Thyroid gland (tissue), 4 donors: ENCODE data around the gene DENND5B. TPM values are rescaled to one million over a fixed set of nuclear protein-coding genes. Genes with fewer than 3 reads are reported as not detected.

Experiments
- DNase-seq, 2 donors: peaks; one replicate each; pipeline ENCODE4 v3.0.0-alpha.2; 2019
- H3K27ac ChIP-seq, 3 donors: fragments of 200-600 bp; sonication (generic); 1 replicate in 2 of 3; 2 replicates in 1 of 3; pipeline ENCODE4 v1.5.1; 2016 to 2019; ENCODE audit warnings: mild to moderate bottlenecking in 1 of 3, moderate library complexity in 1 of 3
- H3K27me3 ChIP-seq: fragments of 200-600 bp; sonication (generic); one replicate; pipeline ENCODE4 v1.5.1; 2019
- H3K36me3 ChIP-seq, 2 donors: fragments of 200-600 bp; sonication (generic); one replicate each; pipeline ENCODE4 v1.5.1; 2016 to 2019
- H3K4me1 ChIP-seq, 2 donors: fragments of 200-600 bp; sonication (generic); one replicate each; pipeline ENCODE4 v1.5.1; 2017 to 2019
- H3K4me3 ChIP-seq, 3 donors: fragments of 200-600 bp; sonication (generic); replicated peaks in 1 of 3; 1 replicate in 2 of 3; 2 replicates in 1 of 3; pipeline ENCODE4 v1.5.1; 2016; ENCODE audit warnings: mild to moderate bottlenecking in 1 of 3
- H3K9me3 ChIP-seq: fragments of 200-600 bp; sonication (generic); one replicate; pipeline ENCODE4 v1.5.1; 2017
- POLR2A ChIP-seq, 2 donors: fragments of 450-650 bp; IDR thresholded peaks; one replicate each; pipeline ENCODE4 v1.6.1; 2017; ENCODE audit warnings: antibody characterized with exemption in 2 of 2, mild to moderate bottlenecking in 2 of 2, moderate library complexity in 1 of 2
- WGBS, 2 donors: methylation state at CpG; one replicate each; pipeline ENCODE4 v1.1.5; 2017; 5-methylcytosine and 5-hydroxymethylcytosine counted together
- intact Hi-C: fragments of 100-400 bp; cut with DNase I; formaldehyde crosslinking; loops from one replicate; pipeline ENCODE4 v1.15.1; 2023
- total RNA-seq, 4 donors: library from RNA; depleted of rRNA; stranded (reverse); fragments of >200 nt; gene quantifications; one replicate each; pipeline ENCODE4 v1.2.3, GENCODE V29; 2016
- TF ChIP-seq, protein P1 (sequence below), 6 experiments: fragments of 200-600 bp in 3 of 6; fragments of 450-650 bp in 3 of 6; sonication (generic) in 3 of 6; IDR thresholded peaks; one replicate each; pipeline ENCODE4 v1.5.1; 2016 to 2019; ENCODE audit warnings: antibody characterized with exemption in 6 of 6, mild to moderate bottlenecking in 2 of 6, inconsistent platforms in 1 of 6, moderate library complexity in 1 of 6

DENND5B gene
- total RNA-seq, 4 donors from 2014 or later, result 13.3 to 17.7 (median 16.2) TPM

- TF ChIP-seq POLR2A (IDR thresholded peaks at IDR 0.05), result no peak
- TF ChIP-seq, protein P1, sequence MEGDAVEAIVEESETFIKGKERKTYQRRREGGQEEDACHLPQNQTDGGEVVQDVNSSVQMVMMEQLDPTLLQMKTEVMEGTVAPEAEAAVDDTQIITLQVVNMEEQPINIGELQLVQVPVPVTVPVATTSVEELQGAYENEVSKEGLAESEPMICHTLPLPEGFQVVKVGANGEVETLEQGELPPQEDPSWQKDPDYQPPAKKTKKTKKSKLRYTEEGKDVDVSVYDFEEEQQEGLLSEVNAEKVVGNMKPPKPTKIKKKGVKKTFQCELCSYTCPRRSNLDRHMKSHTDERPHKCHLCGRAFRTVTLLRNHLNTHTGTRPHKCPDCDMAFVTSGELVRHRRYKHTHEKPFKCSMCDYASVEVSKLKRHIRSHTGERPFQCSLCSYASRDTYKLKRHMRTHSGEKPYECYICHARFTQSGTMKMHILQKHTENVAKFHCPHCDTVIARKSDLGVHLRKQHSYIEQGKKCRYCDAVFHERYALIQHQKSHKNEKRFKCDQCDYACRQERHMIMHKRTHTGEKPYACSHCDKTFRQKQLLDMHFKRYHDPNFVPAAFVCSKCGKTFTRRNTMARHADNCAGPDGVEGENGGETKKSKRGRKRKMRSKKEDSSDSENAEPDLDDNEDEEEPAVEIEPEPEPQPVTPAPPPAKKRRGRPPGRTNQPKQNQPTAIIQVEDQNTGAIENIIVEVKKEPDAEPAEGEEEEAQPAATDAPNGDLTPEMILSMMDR (IDR thresholded peaks at IDR 0.05), result no peak
- WGBS, 2 donors, result 77 to 80% methylated on average over 3 of the region's 3 CpGs
- intact Hi-C loops, result no loop called here
These were observed 22.4 kb downstream of the DENND5B start for GRCh38 chr12:31568498-31568897.

DNA sequence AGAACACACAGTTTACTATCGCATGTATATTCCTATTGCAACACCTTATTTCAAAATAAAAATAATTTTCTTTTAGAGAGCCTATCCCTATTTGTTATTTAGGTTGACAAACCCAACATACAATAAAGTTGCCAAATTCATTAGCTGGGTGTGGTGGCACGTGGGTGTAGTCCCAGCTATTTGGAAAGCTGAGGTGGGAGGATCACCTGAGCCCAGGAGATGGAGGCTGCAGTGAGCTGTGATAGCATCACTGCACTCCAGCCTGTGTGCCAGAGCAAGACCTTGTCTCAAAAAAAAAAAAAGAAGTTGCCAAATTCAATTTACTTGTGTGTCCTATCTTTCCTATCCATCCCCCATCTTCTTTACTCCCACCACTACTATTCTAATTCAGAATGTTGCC lies 23.9 kb downstream of the DENND5B start:
- no peaks in the 10 kb centered on the region for H3K36me3 ChIP-seq
- H3K4me3 ChIP-seq, result no peak overlapping the region
- DNase-seq, result no peak
- no peaks in the 10 kb centered on the region for H3K4me1 ChIP-seq
- no peaks in the 10 kb centered on the region for H3K9me3 ChIP-seq
- H3K27me3 ChIP-seq, result no peaks in the 10 kb centered on the region
- no peak overlapping the region for H3K27ac ChIP-seq
- intact Hi-C loops, result no loop called here
- TF ChIP-seq, protein P1 (IDR thresholded peaks at IDR 0.05), result no peak
- TF ChIP-seq POLR2A (IDR thresholded peaks at IDR 0.05), result no peak
- WGBS, 2 donors, result 91 to 94% methylated on average over 2 of the region's 2 CpGs

More at GRCh38 chr12:31568498-31568897, 22.4 kb downstream of the DENND5B start:
- no peak for DNase-seq
- Histone ChIP-seq H3K4me1 (no peaks in the 10 kb centered on the region), H3K36me3 (no peaks in the 10 kb centered on the region), H3K27ac (no peak overlapping the region), H3K4me3 (no peak overlapping the region), H3K27me3 (no peaks in the 10 kb centered on the region), H3K9me3 (no peaks in the 10 kb centered on the region)

DNA sequence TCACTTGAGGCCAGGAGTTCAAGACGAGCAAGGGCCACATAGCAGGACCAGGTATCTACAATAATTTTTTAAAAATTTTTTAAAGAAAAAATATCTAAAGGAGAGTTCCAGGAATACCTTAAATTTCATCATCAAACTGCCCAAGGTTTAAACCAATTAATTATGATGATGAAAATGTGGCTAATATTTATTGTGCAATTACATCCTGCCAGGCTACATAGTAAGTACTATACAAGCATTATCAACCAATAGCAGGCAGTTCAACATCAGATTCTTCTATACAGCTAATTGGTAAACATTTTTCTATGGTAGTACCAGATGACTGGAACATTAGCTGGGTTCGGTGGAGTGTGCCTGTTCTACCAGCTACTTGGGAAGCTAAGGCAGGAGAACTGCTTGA lies 24.4 kb downstream of the DENND5B start:
- no peak for DNase-seq
- no peaks in the 10 kb centered on the region for H3K9me3 ChIP-seq
- intact Hi-C loops, result no loop called here
- no peak overlapping the region for H3K27ac ChIP-seq
- H3K27me3 ChIP-seq, result no peaks in the 10 kb centered on the region
- H3K4me1 ChIP-seq, result no peaks in the 10 kb centered on the region
- WGBS, 2 donors, result 94 to 95% methylated on average over 2 of the region's 2 CpGs
- TF ChIP-seq POLR2A (IDR thresholded peaks at IDR 0.05), result no peak
- TF ChIP-seq, protein P1 (IDR thresholded peaks at IDR 0.05), result no peak
- H3K36me3 ChIP-seq, result no peaks in the 10 kb centered on the region
- H3K4me3 ChIP-seq, result no peak overlapping the region

DNA sequence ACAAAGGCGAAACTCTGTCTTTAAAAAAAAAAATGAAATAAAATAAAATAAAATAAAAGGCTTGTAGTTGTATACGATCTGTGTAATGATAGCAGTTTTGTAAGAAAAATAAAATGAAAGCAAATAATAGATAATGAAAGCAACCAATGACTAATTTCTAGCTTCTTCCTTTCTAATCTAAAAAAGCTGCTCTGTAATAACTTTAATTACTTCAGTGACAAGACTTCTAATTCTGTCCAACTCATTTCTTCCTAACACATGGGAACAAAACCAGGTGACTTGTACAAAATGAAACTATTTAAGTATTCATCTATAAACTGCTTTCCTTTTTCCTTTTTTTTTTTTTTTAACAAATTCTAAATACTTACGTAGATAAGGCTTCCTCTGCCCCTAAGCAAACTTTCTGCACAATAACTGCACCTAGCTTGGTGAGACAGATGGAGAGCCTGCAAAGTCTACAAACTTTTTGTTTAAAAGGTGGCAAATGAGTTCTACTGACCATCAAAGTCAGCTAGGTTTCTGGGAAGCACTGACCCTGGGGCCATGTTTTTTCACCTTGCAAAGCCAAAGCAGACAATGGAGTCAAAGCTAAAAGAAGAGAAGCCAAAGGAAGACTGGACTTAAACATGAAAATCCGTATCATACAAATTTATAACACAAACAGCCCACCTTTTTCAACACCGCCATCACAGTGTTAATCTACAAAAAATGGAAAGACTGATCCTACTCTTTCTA lies 28.2 kb downstream of the DENND5B start:
- Histone ChIP-seq H3K27me3 (no peaks in the 10 kb centered on the region), H3K4me1 (no peaks in the 10 kb centered on the region), H3K9me3 (no peaks in the 10 kb centered on the region), H3K27ac (no peak overlapping the region), H3K36me3 (no peaks in the 10 kb centered on the region), H3K4me3 (no peak overlapping the region)
- TF ChIP-seq, protein P1 (IDR thresholded peaks at IDR 0.05), result no peak
- TF ChIP-seq POLR2A (IDR thresholded peaks at IDR 0.05), result no peak
- DNase-seq, result no peak
- intact Hi-C loops, result no loop called here
- WGBS, 2 donors, result 90 to 94% methylated on average over 5 of the region's 5 CpGs

GRCh38 chr12:31560516-31560915 lies 30.4 kb downstream of the DENND5B start:
- Histone ChIP-seq H3K4me1 (no peaks in the 10 kb centered on the region), H3K9me3 (no peaks in the 10 kb centered on the region), H3K36me3 (no peaks in the 10 kb centered on the region), H3K27me3 (no peaks in the 10 kb centered on the region), H3K4me3 (no peak overlapping the region), H3K27ac (no peak overlapping the region)
- no peak for DNase-seq
- intact Hi-C loops, result no loop called here
- TF ChIP-seq POLR2A (IDR thresholded peaks at IDR 0.05), result no peak
- TF ChIP-seq, protein P1 (IDR thresholded peaks at IDR 0.05), result no peak
- WGBS, 2 donors, result 44 to 63% methylated on average over 2 of the region's 2 CpGs
